Measurements from ENCODE around the gene SAMD4A.

SAMD4A gene

GRCh38 chr14:54730156-54730961 is 163.4 kb downstream of the SAMD4A start:
- no peaks in the 10 kb centered on the region for H3K36me3 ChIP-seq (ENCODE audit: control insufficient read depth, low read depth, low read length)
- H3K9ac ChIP-seq (ENCODE audit: low read length), result no peak overlapping the region
- no peak overlapping the region for H3K4me3 ChIP-seq (ENCODE audit: low read length)
- peaks cover 7% of the 10 kb centered on the region for H3K4me1 ChIP-seq (ENCODE audit: control insufficient read depth, low read depth, low read length)
- no peak overlapping the region for H3K27ac ChIP-seq (ENCODE audit: low read length)
- no peaks in the 10 kb centered on the region for H3K9me3 ChIP-seq (ENCODE audit: control insufficient read depth, low read depth, low read length)
- H3K27me3 ChIP-seq (ENCODE audit: control insufficient read depth, insufficient read depth, low read length), result no peaks in the 10 kb centered on the region

GRCh38 chr14:54734966-54735365 is 168.0 kb downstream of the SAMD4A start:
- Histone ChIP-seq H3K9me3 (ENCODE audit: control insufficient read depth, low read depth, low read length) (no peaks in the 10 kb centered on the region), H3K36me3 (ENCODE audit: control insufficient read depth, low read depth, low read length) (no peaks in the 10 kb centered on the region), H3K27ac (ENCODE audit: low read length) (no peak overlapping the region)

GRCh38 chr14:54735424-54735823 is 168.5 kb downstream of the SAMD4A start:
- no peaks in the 10 kb centered on the region for H3K36me3 ChIP-seq (ENCODE audit: control insufficient read depth, low read depth, low read length)
- no peak overlapping the region for H3K9ac ChIP-seq (ENCODE audit: low read length)
- H3K27ac ChIP-seq (ENCODE audit: low read length), result no peak overlapping the region
- peaks cover under 1% of the 10 kb centered on the region for H3K4me1 ChIP-seq (ENCODE audit: control insufficient read depth, low read depth, low read length)
- H3K9me3 ChIP-seq (ENCODE audit: control insufficient read depth, low read depth, low read length), result no peaks in the 10 kb centered on the region
- no peaks in the 10 kb centered on the region for H3K27me3 ChIP-seq (ENCODE audit: control insufficient read depth, insufficient read depth, low read length)
- H3K4me3 ChIP-seq (ENCODE audit: low read length), result no peak overlapping the region

More at GRCh38 chr14:54734966-54735365, 168.0 kb downstream of the SAMD4A start:
- no peaks in the 10 kb centered on the region for H3K27me3 ChIP-seq (ENCODE audit: control insufficient read depth, insufficient read depth, low read length)
- no peak overlapping the region for H3K4me3 ChIP-seq (ENCODE audit: low read length)
- no peak overlapping the region for H3K9ac ChIP-seq (ENCODE audit: low read length)
- H3K4me1 ChIP-seq (ENCODE audit: control insufficient read depth, low read depth, low read length), result peaks cover 5% of the 10 kb centered on the region

- no peak overlapping the region for H3K27ac ChIP-seq (ENCODE audit: low read length)
- H3K9me3 ChIP-seq (ENCODE audit: control insufficient read depth, low read depth, low read length), result no peaks in the 10 kb centered on the region
- H3K4me1 ChIP-seq (ENCODE audit: control insufficient read depth, low read depth, low read length), result no peaks in the 10 kb centered on the region
- H3K27me3 ChIP-seq (ENCODE audit: control insufficient read depth, insufficient read depth, low read length), result no peaks in the 10 kb centered on the region
- no peaks in the 10 kb centered on the region for H3K36me3 ChIP-seq (ENCODE audit: control insufficient read depth, low read depth, low read length)
- no peak overlapping the region for H3K9ac ChIP-seq (ENCODE audit: low read length)
- H3K4me3 ChIP-seq (ENCODE audit: low read length), result no peak overlapping the region
Measured at GRCh38 chr14:54737132-54737711, 170.3 kb downstream of the SAMD4A start.

- Histone ChIP-seq H3K4me1 (ENCODE audit: control insufficient read depth, low read depth, low read length) (no peaks in the 10 kb centered on the region), H3K27ac (ENCODE audit: low read length) (no peak overlapping the region), H3K36me3 (ENCODE audit: control insufficient read depth, low read depth, low read length) (no peaks in the 10 kb centered on the region), H3K27me3 (ENCODE audit: control insufficient read depth, insufficient read depth, low read length) (no peaks in the 10 kb centered on the region), H3K4me3 (ENCODE audit: low read length) (no peak overlapping the region), H3K9me3 (ENCODE audit: control insufficient read depth, low read depth, low read length) (no peaks in the 10 kb centered on the region), H3K9ac (ENCODE audit: low read length) (no peak overlapping the region)
Measured at GRCh38 chr14:54738009-54738408, 171.1 kb downstream of the SAMD4A start.

GRCh38 chr14:54739514-54739913 is 172.6 kb downstream of the SAMD4A start:
- Histone ChIP-seq H3K9ac (ENCODE audit: low read length) (no peak overlapping the region), H3K27ac (ENCODE audit: low read length) (no peak overlapping the region), H3K9me3 (ENCODE audit: control insufficient read depth, low read depth, low read length) (no peaks in the 10 kb centered on the region), H3K4me3 (ENCODE audit: low read length) (no peak overlapping the region), H3K4me1 (ENCODE audit: control insufficient read depth, low read depth, low read length) (no peaks in the 10 kb centered on the region), H3K36me3 (ENCODE audit: control insufficient read depth, low read depth, low read length) (no peaks in the 10 kb centered on the region), H3K27me3 (ENCODE audit: control insufficient read depth, insufficient read depth, low read length) (no peaks in the 10 kb centered on the region)

GRCh38 chr14:54742492-54743350 is 175.8 kb downstream of the SAMD4A start:
- Histone ChIP-seq H3K9me3 (ENCODE audit: control insufficient read depth, low read depth, low read length) (no peaks in the 10 kb centered on the region), H3K4me3 (ENCODE audit: low read length) (no peak overlapping the region), H3K9ac (ENCODE audit: low read length) (no peak overlapping the region), H3K27ac (ENCODE audit: low read length) (no peak overlapping the region), H3K27me3 (ENCODE audit: control insufficient read depth, insufficient read depth, low read length) (no peaks in the 10 kb centered on the region), H3K36me3 (ENCODE audit: control insufficient read depth, low read depth, low read length) (no peaks in the 10 kb centered on the region), H3K4me1 (ENCODE audit: control insufficient read depth, low read depth, low read length) (no peaks in the 10 kb centered on the region)

GRCh38 chr14:54743382-54743781 is 176.5 kb downstream of the SAMD4A start:
- no peaks in the 10 kb centered on the region for H3K9me3 ChIP-seq (ENCODE audit: control insufficient read depth, low read depth, low read length)
- no peak overlapping the region for H3K9ac ChIP-seq (ENCODE audit: low read length)
- H3K4me1 ChIP-seq (ENCODE audit: control insufficient read depth, low read depth, low read length), result no peaks in the 10 kb centered on the region
- no peak overlapping the region for H3K27ac ChIP-seq (ENCODE audit: low read length)
- H3K27me3 ChIP-seq (ENCODE audit: control insufficient read depth, insufficient read depth, low read length), result no peaks in the 10 kb centered on the region
- H3K36me3 ChIP-seq (ENCODE audit: control insufficient read depth, low read depth, low read length), result no peaks in the 10 kb centered on the region
- H3K4me3 ChIP-seq (ENCODE audit: low read length), result no peak overlapping the region

- no peaks in the 10 kb centered on the region for H3K4me1 ChIP-seq (ENCODE audit: control insufficient read depth, low read depth, low read length)
- no peak overlapping the region for H3K9ac ChIP-seq (ENCODE audit: low read length)
- no peaks in the 10 kb centered on the region for H3K27me3 ChIP-seq (ENCODE audit: control insufficient read depth, insufficient read depth, low read length)
- no peak overlapping the region for H3K4me3 ChIP-seq (ENCODE audit: low read length)
- H3K36me3 ChIP-seq (ENCODE audit: control insufficient read depth, low read depth, low read length), result no peaks in the 10 kb centered on the region
- H3K27ac ChIP-seq (ENCODE audit: low read length), result no peak overlapping the region
- H3K9me3 ChIP-seq (ENCODE audit: control insufficient read depth, low read depth, low read length), result no peaks in the 10 kb centered on the region
Measured at GRCh38 chr14:54746019-54746418, 179.1 kb downstream of the SAMD4A start.

GRCh38 chr14:54747616-54748015 is 180.7 kb downstream of the SAMD4A start:
- H3K4me1 ChIP-seq (ENCODE audit: control insufficient read depth, low read depth, low read length), result no peaks in the 10 kb centered on the region
- H3K27me3 ChIP-seq (ENCODE audit: control insufficient read depth, insufficient read depth, low read length), result no peaks in the 10 kb centered on the region
- no peak overlapping the region for H3K4me3 ChIP-seq (ENCODE audit: low read length)
- H3K36me3 ChIP-seq (ENCODE audit: control insufficient read depth, low read depth, low read length), result no peaks in the 10 kb centered on the region
- no peaks in the 10 kb centered on the region for H3K9me3 ChIP-seq (ENCODE audit: control insufficient read depth, low read depth, low read length)
- no peak overlapping the region for H3K27ac ChIP-seq (ENCODE audit: low read length)
- no peak overlapping the region for H3K9ac ChIP-seq (ENCODE audit: low read length)

GRCh38 chr14:54749180-54749579 is 182.3 kb downstream of the SAMD4A start:
- no peak overlapping the region for H3K9ac ChIP-seq (ENCODE audit: low read length)
- no peak overlapping the region for H3K4me3 ChIP-seq (ENCODE audit: low read length)
- H3K4me1 ChIP-seq (ENCODE audit: control insufficient read depth, low read depth, low read length), result no peaks in the 10 kb centered on the region
- no peaks in the 10 kb centered on the region for H3K9me3 ChIP-seq (ENCODE audit: control insufficient read depth, low read depth, low read length)
- H3K36me3 ChIP-seq (ENCODE audit: control insufficient read depth, low read depth, low read length), result no peaks in the 10 kb centered on the region
- H3K27ac ChIP-seq (ENCODE audit: low read length), result no peak overlapping the region
- H3K27me3 ChIP-seq (ENCODE audit: control insufficient read depth, insufficient read depth, low read length), result no peaks in the 10 kb centered on the region

All from iPS-18a (cell line).